GM13976 (cell line): ENCODE measurements around the gene NFIC.

Experiments used
- DNase-seq: peaks from one replicate; pipeline ENCODE4 v3.0.0; 2012; ENCODE audit warnings: low spot score
- in situ Hi-C: fragments of 300-500 bp; cut with MboI; formaldehyde crosslinking; loops from one replicate; pipeline ENCODE4 v1.12.0; 2022; ENCODE audit warnings: low sequenced_read_pairs, mixed read lengths, inconsistent platforms; ENCODE audit not compliant: unreplicated experiment
- TF ChIP-seq, protein P1 (sequence below): IDR thresholded peaks from 2 replicates; pipeline ENCODE4 v1.5.1; 2012; ENCODE audit warnings: borderline replicate concordance, mild to moderate bottlenecking; ENCODE audit not compliant: insufficient read depth; ENCODE audit errors: extremely low read depth, missing control alignments, control extremely low read depth

NFIC gene

DNA sequence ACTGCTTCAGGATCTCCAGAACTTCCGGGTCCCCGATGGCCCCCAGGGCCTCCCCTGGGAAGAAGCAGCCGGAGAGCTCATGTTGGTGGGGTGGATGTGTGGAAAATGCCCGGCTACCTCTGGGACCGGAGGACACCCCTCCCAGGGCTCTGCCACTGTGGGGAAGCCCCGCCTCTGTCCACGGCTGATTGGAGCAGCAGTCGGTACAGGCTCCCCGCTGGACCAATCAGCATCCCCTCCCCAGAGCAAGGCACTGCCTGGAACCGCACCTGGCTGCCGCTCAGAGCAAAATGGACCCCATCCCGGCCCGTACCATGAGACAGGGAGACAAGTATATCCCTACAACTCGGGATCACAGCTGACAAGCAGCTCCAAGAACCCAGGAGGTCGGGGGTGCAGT lies 127.7 kb downstream of the NFIC start:
- in situ Hi-C loops: no loop called here
- TF ChIP-seq, protein P1, sequence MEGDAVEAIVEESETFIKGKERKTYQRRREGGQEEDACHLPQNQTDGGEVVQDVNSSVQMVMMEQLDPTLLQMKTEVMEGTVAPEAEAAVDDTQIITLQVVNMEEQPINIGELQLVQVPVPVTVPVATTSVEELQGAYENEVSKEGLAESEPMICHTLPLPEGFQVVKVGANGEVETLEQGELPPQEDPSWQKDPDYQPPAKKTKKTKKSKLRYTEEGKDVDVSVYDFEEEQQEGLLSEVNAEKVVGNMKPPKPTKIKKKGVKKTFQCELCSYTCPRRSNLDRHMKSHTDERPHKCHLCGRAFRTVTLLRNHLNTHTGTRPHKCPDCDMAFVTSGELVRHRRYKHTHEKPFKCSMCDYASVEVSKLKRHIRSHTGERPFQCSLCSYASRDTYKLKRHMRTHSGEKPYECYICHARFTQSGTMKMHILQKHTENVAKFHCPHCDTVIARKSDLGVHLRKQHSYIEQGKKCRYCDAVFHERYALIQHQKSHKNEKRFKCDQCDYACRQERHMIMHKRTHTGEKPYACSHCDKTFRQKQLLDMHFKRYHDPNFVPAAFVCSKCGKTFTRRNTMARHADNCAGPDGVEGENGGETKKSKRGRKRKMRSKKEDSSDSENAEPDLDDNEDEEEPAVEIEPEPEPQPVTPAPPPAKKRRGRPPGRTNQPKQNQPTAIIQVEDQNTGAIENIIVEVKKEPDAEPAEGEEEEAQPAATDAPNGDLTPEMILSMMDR: no peak
- peak; percentile 65 for DNase-seq

DNA sequence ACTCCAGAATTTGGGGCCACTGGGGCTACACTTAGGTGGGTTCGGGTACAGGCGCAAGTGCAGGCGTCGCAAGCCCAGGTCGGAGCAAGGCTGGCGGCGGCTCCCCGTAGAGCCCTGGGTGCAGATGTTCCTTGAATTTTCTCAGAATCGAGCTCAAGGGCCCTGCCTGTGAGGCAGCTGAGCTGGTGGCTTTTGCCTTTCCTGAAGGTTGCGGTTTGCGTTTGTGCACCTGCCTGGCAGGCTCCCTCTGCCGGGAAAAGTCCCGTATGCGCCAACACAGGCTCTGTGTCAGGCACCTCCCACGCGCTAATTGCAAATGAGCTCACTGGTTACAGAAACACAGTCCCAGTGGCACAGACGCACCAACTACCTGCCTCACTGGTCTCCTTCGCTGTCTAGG lies 128.2 kb downstream of the NFIC start:
- TF ChIP-seq, protein P1: no peak
- DNase-seq: no peak
- in situ Hi-C loops: no loop called here

DNA sequence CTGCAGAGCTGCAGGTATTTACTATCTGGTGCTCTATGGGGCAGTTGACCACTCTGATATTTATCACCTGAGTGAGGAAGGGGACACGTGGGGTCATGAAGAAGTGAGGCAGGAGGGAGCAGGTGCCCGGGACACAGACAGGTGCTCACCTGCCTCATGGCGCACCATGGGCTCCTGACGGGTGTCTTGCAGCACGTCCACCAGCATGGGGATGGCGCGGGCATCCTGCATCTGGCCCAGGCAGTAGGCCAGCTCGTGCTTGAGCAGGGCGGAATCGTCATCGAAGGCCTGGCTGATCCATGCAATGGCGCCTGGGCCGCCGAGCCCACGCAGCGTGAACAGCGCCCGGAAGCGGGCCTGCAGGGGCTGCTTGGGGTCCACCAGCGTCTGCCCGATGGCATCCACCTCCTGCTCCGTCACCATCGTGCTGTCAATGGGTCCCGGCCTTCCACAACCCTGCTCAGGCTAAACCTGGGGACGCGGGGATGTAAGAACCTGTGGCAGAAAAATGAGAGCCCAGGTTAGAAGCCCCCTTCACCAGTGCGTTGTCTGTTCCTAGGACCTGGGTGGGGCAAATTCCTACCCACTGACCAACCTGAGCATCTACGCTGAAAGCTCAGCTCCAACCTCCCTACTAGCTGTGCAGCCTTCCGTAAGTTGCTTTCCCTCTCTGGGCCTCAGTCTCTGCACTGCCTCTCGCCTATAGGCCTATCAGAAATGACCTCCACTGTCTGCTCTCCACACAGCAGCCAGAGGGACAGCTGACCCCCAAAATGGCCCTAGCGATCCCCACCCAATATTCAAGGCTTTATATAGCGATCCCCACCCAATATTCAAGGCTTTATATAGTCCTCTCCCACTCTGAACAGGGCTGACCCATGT lies 130.2 kb downstream of the NFIC start:
- in situ Hi-C loops: no loop called here
- no peak for DNase-seq
- TF ChIP-seq, protein P1: no peak

DNA sequence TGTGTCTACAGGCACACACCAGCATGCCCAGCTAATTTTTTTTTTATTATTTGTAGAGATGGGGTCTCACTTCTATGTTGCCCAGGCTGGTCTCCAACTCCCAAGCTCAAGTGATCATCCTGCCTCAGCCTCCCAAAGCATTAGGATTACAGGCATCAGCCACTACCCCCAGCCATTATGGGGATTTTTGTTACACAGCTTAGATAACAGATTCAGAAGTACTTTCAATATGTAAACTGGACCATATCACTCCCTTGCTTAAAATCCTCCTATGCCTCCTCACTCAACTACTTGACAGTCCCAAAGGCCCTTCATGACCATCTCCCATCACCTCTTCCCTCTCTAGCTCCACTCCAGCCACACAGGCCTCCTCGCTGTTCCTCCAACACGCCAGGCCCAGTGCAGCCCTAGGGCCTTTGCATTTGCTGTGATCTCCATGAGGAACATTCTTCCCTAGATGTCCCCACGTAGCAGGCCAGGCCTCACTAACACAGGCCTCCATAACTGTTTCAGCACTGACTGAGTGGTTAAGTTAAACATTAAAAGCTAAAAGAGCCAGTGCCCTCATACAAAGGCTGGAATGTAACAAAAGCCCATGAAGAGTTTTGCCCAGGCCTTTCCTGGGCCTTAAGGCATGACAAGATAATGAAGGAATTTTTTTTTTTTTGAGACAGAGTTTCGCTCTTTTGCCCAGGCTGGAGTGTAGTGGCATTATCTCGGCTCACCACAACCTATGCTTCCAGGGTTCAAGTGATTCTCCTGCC lies 131.6 kb downstream of the NFIC start:
- TF ChIP-seq, protein P1: no peak
- DNase-seq: no peak
- in situ Hi-C loops: no loop called here

DNA sequence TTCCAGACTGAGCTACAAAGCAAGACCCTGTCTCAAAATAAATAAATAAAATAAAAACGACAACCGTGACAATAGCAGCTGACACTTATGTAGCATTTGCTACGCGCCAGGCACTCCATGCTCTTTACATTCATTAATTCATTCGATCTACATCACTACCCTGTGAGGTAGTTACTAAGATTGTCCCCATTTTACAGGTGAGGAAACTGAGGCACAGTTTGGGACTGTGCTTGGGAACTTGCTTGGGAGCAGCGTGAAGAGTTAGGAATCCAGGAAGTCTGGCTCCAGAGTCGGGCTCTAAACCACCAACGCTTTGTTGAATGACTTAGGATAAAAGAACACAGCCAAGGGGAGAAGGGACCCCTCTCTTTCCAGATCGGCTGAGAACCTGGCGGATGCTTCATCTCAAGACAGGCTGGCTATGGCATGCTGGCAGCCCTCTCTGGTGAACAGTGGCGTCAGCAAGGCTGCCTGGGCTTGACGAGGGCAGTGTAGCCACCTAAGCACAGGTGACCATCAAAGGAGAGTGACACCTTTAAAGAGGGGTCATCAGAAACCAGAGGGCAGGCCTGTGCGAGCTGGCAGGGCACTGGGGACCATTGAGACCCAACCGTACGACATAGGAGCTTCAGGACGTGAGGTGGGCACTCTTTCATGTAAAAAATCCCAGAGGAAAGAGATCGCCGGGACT lies 133.5 kb downstream of the NFIC start:
- in situ Hi-C loops: no loop called here
- TF ChIP-seq, protein P1: no peak
- no peak for DNase-seq

DNA sequence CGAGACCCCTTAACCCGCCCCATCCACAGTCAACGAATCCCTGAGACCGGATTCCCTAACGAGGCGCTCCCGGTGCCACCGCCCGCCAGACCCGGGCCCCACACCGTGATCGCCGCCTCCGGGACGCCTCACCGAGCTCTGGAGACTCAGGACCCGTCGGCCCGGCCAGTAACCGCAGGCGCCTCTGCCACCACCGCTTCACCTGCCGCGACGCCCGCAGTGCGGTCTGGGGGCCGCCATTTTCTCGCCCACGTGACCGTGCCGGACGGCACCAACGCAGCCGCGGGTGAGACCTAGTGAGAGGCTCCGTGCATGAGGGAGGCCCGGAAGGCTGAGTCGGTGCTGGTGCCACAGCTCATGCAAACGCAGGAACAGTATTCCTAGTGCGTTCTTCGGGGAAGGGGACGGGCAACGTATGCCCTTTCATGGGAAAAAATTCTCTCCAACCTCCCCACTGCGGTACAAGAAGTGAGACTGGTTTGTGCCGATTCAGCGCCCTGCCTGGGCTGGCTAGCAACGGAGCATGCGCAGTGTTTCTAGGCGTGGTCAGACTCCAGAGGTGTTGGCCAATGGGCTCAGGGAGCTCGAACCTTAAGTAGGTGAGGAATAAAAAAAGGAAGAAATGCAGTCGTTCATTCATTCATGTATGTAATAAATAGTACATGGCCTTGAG lies 134.2 kb downstream of the NFIC start, which contains the start of gene DOHH:
Gene DOHH (minus strand): TSS at position 246 of the 673 bp plus-strand sequence. CDS start 3,860 bp downstream, outside the sequence.
- in situ Hi-C loops: no loop called here
- DNase-seq: peak; percentile 96
- TF ChIP-seq, protein P1: no peak
